NCI-H1417 (cell line): Measurements from ENCODE around the gene PLXNA1.

Experiments used
- DNase-seq, 3 experiments: peaks; one replicate each; lab custom pipeline; 2025; lab: John Stamatoyannopoulos, UW

Gene PLXNA1

GRCh38 chr3:127002195-127003174, 19.6 kb downstream of the PLXNA1 start:
- no peak for DNase-seq

- DNase-seq: no peak
Observed at GRCh38 chr3:127003175-127003555, 20.2 kb downstream of the PLXNA1 start.

- DNase-seq: no peak
Observed at GRCh38 chr3:127003601-127004280, 20.8 kb downstream of the PLXNA1 start.

GRCh38 chr3:127004641-127005397, 21.9 kb downstream of the PLXNA1 start:
- no peak for DNase-seq

GRCh38 chr3:127005864-127006500, 23.1 kb downstream of the PLXNA1 start:
- no peak for DNase-seq

- DNase-seq: no peak
Observed at GRCh38 chr3:127006781-127007436, 24.0 kb downstream of the PLXNA1 start.

- peak in 2 of 3 experiments; percentile 66 to 86 for DNase-seq
Observed at GRCh38 chr3:127008236-127008635, 25.3 kb downstream of the PLXNA1 start.

GRCh38 chr3:127009531-127009930, 26.6 kb downstream of the PLXNA1 start:
- DNase-seq: no peak

- no peak for DNase-seq
Observed at GRCh38 chr3:127011270-127011992, 28.5 kb downstream of the PLXNA1 start.

GRCh38 chr3:127012091-127012490, 29.2 kb downstream of the PLXNA1 start:
- DNase-seq: no peak

- no peak for DNase-seq
Observed at GRCh38 chr3:127013181-127013580, 30.3 kb downstream of the PLXNA1 start.

- DNase-seq: no peak
Observed at GRCh38 chr3:127013758-127014535, 31.0 kb downstream of the PLXNA1 start.

- no peak for DNase-seq
Observed at GRCh38 chr3:127014536-127015281, 31.8 kb downstream of the PLXNA1 start.

- peak; percentile 44 to 88 (median 60) for DNase-seq
Observed at GRCh38 chr3:127015282-127016042, 32.5 kb downstream of the PLXNA1 start.

- DNase-seq: no peak
Observed at GRCh38 chr3:127016043-127016343, 33.1 kb downstream of the PLXNA1 start.

GRCh38 chr3:127016461-127016860, 33.5 kb downstream of the PLXNA1 start:
- no peak for DNase-seq

GRCh38 chr3:127017229-127017628, 34.3 kb downstream of the PLXNA1 start:
- DNase-seq: no peak

GRCh38 chr3:127017781-127018180, 34.9 kb downstream of the PLXNA1 start:
- DNase-seq: no peak
